Measurements from ENCODE around the gene RPRD1B. TPM values are rescaled to one million over a fixed set of nuclear protein-coding genes. Genes with fewer than 3 reads are reported as not detected.
A peak's percentile ranks its signal among the peaks of the same experiment; 100 is the strongest.

The RPRD1B gene
- total RNA-seq, 1 donor, result 36.3 TPM

GRCh38 chr20:38079353-38079752 lies 45.8 kb downstream of the RPRD1B start:
- TF ChIP-seq, protein P1, sequence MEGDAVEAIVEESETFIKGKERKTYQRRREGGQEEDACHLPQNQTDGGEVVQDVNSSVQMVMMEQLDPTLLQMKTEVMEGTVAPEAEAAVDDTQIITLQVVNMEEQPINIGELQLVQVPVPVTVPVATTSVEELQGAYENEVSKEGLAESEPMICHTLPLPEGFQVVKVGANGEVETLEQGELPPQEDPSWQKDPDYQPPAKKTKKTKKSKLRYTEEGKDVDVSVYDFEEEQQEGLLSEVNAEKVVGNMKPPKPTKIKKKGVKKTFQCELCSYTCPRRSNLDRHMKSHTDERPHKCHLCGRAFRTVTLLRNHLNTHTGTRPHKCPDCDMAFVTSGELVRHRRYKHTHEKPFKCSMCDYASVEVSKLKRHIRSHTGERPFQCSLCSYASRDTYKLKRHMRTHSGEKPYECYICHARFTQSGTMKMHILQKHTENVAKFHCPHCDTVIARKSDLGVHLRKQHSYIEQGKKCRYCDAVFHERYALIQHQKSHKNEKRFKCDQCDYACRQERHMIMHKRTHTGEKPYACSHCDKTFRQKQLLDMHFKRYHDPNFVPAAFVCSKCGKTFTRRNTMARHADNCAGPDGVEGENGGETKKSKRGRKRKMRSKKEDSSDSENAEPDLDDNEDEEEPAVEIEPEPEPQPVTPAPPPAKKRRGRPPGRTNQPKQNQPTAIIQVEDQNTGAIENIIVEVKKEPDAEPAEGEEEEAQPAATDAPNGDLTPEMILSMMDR (IDR thresholded peaks at IDR 0.05; ENCODE audit: insufficient read depth, low read depth, low read length), result no peak
- DNase-seq (ENCODE audit: low read depth), result no peak
- no peak overlapping the region for H3K4me3 ChIP-seq (ENCODE audit: low read depth, low read length)

GRCh38 chr20:38081575-38081974 lies 48.0 kb downstream of the RPRD1B start:
- TF ChIP-seq, protein P1 (IDR thresholded peaks at IDR 0.05; ENCODE audit: insufficient read depth, low read depth, low read length), result no peak
- DNase-seq (ENCODE audit: low read depth), result peak; percentile 54
- H3K4me3 ChIP-seq (ENCODE audit: low read depth, low read length), result no peak overlapping the region

DNA sequence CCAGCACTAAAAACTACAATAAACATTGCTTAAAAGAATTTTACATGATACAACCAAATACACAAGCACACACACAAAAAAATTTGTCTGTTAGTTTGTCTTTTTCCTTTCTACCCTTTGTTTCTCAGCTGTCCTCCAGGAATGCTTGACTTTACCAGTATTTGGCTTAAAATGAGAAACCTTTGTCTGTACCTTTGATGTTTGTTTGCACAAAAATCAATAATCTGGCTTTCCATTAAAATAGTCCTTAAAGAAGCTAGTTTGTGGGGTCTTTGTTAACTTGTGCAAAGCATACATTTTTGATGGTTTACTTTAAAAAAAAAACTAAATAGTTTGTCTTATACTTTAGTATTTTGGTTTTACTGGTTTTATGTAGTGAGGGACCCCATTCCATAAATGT lies 49.3 kb downstream of the RPRD1B start:
- H3K4me3 ChIP-seq (ENCODE audit: low read depth, low read length), result no peak overlapping the region
- DNase-seq (ENCODE audit: low read depth), result no peak
- TF ChIP-seq, protein P1 (IDR thresholded peaks at IDR 0.05; ENCODE audit: insufficient read depth, low read depth, low read length), result no peak

- DNase-seq (ENCODE audit: low read depth), result peak; percentile 56
- H3K4me3 ChIP-seq (ENCODE audit: low read depth, low read length), result no peak overlapping the region
- TF ChIP-seq, protein P1 (IDR thresholded peaks at IDR 0.05; ENCODE audit: insufficient read depth, low read depth, low read length), result no peak
Observed at GRCh38 chr20:38083338-38084048, 49.9 kb downstream of the RPRD1B start.

DNA sequence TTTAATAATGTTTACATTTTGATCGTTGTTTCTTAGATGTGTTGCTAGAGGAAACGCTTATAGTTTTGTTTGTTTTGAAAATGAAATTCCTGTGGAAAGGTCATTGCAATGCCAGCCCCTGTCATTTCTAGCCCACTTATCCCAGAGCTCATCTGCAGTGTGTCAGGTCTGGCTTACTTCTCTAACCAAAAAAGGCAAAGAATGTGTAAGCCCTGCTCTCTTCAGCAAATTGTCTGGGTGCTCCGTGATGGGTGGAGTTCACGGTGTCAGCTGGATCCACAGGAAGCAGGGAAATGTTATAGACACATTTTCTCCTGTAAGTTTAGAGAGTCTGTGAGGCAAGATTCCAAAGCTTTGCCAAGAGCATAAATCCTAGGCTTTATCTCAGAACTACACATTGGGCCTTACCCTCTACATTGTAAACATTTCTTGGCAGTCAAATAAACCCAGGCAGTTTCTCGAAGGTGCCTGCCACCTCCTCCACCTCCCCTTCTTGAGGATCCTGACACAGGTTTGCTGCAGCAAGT lies 50.9 kb downstream of the RPRD1B start:
- peak overlapping the region; percentile 60 for H3K4me3 ChIP-seq (ENCODE audit: low read depth, low read length)
- TF ChIP-seq, protein P1 (IDR thresholded peaks at IDR 0.05; ENCODE audit: insufficient read depth, low read depth, low read length), result no peak
- DNase-seq (ENCODE audit: low read depth), result peak; percentile 99

DNA sequence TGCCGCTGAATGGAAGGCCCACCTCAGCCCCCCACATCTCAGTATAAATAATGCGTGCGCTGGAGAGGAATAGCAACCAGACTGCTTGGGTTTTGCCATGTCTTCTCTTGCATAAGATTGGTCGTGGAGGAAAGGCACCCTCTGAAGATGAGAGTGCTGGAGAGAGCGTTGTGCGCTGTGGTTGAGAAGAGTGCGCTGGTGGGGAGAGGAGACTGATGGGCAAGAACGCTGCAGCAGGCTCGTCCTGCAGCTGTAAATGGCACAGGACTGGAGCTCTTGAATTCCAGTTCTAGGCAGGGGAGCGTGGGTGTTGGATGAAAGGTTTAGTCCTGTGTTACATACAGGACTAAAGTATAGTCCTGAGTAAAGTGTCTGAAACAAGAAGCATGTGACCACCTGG lies 51.5 kb downstream of the RPRD1B start:
- H3K4me3 ChIP-seq (ENCODE audit: low read depth, low read length), result peak overlapping the region; percentile 60
- no peak for DNase-seq (ENCODE audit: low read depth)
- TF ChIP-seq, protein P1 (IDR thresholded peaks at IDR 0.05; ENCODE audit: insufficient read depth, low read depth, low read length), result no peak
